IMR-90 (cell line): Measurements from ENCODE around the gene NCOR1.
"Not testable (repeated sequence)": the region's sequence is repeated elsewhere in the genome, so short reads cannot be mapped to it uniquely, and the experiment has no call there.

ENCODE experiments used
- BHLHE40 ChIP-seq: fragments of 150-350 bp; IDR thresholded peaks from 2 replicates; pipeline ENCODE4 v1.6.1; 2016; ENCODE audit warnings: mild to moderate bottlenecking, low read depth, low read length
- MAZ ChIP-seq: IDR thresholded peaks from 2 replicates; pipeline ENCODE4 v1.6.1; 2012; ENCODE audit warnings: low read depth, mild to moderate bottlenecking, low read length, improper control_type of control experiment, moderate library complexity, borderline replicate concordance
- RAD21 ChIP-seq: IDR thresholded peaks from 2 replicates; pipeline ENCODE4 v1.6.1; 2012; ENCODE audit warnings: low read length, improper control_type of control experiment
- SMC3 ChIP-seq: fragments of 150-350 bp; IDR thresholded peaks from 2 replicates; pipeline ENCODE4 v1.6.1; 2016; ENCODE audit warnings: low read depth, mild to moderate bottlenecking, antibody characterized with exemption, low read length, moderate library complexity
- TF ChIP-seq, protein P1 (sequence below): fragments of 150-350 bp; IDR thresholded peaks from 2 replicates; pipeline ENCODE4 v1.6.1; 2017; ENCODE audit warnings: mild to moderate bottlenecking, antibody characterized with exemption, low read length, low read depth
- TF ChIP-seq, protein P2 (sequence below): conservative IDR thresholded peaks from 2 replicates; pipeline ENCODE4 v1.5.1; 2012; ENCODE audit warnings: mild to moderate bottlenecking, low read depth, low read length, improper control_type of control experiment

DNA sequence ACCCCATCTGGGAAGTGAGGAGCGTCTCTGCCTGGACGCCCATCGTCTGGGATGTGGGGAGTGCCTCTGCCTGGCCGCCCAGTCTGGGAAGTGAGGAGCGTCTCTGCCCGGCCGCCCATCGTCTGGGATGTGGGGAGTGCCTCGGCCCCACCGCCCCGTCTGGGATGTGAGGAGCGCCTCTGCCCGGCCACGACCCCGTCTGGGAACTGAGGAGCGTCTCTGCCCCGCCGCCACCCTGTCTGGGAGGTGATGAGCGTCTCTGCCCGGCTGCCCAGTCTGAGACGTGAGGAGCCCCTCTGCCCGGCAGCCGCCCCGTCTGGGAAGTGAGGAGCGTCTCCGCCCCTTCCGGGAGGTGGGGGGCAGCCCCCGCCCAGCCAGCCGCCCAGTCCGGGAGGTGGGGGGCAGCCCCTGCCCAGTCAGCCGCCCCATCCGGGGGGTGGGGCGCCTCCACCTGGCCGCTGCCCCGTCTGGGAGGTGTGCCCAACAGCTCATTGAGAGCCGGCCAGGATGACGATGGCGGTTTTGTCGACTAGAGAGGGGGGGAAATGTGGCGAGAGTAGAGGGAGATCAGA, 69.9 kb downstream of the NCOR1 start:
- TF ChIP-seq, protein P1, sequence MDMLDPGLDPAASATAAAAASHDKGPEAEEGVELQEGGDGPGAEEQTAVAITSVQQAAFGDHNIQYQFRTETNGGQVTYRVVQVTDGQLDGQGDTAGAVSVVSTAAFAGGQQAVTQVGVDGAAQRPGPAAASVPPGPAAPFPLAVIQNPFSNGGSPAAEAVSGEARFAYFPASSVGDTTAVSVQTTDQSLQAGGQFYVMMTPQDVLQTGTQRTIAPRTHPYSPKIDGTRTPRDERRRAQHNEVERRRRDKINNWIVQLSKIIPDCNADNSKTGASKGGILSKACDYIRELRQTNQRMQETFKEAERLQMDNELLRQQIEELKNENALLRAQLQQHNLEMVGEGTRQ: not testable (repeated sequence)
- TF ChIP-seq, protein P2, sequence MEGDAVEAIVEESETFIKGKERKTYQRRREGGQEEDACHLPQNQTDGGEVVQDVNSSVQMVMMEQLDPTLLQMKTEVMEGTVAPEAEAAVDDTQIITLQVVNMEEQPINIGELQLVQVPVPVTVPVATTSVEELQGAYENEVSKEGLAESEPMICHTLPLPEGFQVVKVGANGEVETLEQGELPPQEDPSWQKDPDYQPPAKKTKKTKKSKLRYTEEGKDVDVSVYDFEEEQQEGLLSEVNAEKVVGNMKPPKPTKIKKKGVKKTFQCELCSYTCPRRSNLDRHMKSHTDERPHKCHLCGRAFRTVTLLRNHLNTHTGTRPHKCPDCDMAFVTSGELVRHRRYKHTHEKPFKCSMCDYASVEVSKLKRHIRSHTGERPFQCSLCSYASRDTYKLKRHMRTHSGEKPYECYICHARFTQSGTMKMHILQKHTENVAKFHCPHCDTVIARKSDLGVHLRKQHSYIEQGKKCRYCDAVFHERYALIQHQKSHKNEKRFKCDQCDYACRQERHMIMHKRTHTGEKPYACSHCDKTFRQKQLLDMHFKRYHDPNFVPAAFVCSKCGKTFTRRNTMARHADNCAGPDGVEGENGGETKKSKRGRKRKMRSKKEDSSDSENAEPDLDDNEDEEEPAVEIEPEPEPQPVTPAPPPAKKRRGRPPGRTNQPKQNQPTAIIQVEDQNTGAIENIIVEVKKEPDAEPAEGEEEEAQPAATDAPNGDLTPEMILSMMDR: not testable (repeated sequence)
- not testable (repeated sequence) for TF ChIP-seq SMC3, RAD21, MAZ, BHLHE40
